GM21576 (cell line): ENCODE results near the gene CHCHD5.
"Not testable (repeated sequence)": the region's sequence is repeated elsewhere in the genome, so short reads cannot be mapped to it uniquely, and the experiment has no call there.

Experiments used
- ATAC-seq: cut with Tn5 transposase; IDR thresholded peaks from one replicate; pipeline ENCODE4 v1.9.1; 2021; ENCODE audit warnings: mild to moderate bottlenecking, moderate library complexity; ENCODE audit not compliant: unreplicated experiment

Gene CHCHD5

DNA sequence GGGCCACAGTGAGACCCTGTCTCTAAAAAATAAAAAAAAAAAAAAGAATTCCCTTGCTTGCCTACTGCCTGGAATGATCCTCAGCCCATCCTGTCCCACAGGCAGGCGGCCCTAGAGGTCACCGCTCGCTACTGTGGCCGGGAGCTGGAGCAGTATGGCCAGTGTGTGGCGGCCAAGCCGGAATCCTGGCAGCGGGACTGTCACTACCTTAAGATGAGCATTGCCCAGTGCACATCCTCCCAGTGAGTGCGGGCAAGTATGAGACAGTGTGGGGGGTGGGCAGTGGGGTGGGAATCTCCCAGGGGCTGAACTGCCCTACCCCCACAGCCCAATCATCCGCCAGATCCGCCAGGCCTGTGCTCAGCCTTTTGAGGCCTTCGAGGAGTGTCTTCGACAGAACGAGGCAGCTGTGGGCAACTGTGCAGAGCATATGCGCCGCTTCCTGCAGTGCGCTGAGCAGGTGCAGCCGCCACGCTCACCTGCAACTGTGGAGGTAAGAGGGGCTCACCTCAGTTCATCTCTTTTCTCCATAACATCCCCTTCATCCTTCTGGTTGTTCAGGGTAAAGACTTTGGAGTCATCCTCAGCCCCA is 1.6 kb downstream of the CHCHD5 start:
- ATAC-seq, result no peak

GRCh38 chr2:112588611-112589045 is 4.2 kb downstream of the CHCHD5 start:
- no peak for ATAC-seq

DNA sequence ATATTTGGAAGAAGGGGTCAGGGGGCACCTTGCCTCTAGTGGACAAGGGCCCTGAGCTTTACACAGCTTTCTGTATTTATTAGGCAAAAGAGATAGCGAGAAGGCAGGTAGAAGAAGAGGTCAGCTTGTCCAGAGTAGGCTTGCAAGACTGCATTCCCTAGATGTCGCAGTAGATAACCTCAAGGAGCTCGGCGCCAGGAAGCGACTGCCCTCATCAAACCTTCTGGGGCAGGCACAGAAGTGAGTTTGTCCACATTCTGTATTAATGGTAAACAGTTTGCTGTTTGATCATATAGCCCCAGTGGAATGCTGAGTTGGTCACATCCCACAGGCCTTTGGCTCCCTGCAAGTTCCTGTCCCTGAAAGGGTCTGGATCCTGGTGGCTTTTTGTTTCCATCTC is 7.0 kb downstream of the CHCHD5 start:
- no peak for ATAC-seq

GRCh38 chr2:112593736-112594135 is 9.3 kb downstream of the CHCHD5 start:
- no peak for ATAC-seq

- no peak for ATAC-seq
Observed at GRCh38 chr2:112597537-112598322, 13.3 kb downstream of the CHCHD5 start.

GRCh38 chr2:112600634-112601033 is 16.2 kb downstream of the CHCHD5 start:
- no peak for ATAC-seq

DNA sequence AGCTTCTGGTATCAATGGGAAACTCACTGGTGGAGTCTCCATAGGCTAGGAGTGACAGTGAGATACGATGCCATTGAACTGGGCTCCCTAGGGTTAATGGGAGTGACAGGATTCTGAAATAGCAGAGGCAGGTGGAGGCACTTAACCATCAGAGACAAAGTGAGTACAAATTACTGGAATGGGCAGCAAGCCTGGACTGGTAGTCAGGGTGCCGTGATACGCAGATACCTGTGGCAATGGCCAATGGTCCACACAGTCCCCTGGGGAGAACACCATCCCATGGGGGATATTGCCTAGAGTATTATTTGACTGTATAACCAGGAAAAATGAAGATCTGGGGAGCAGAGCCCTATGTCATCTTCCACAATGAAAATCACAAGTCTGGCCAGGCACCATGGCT is 17.3 kb downstream of the CHCHD5 start:
- no peak for ATAC-seq

GRCh38 chr2:112602917-112603316 is 18.5 kb downstream of the CHCHD5 start:
- no peak for ATAC-seq

- ATAC-seq, result no peak
Observed at GRCh38 chr2:112603731-112604130, 19.3 kb downstream of the CHCHD5 start.

GRCh38 chr2:112604952-112605351 is 20.5 kb downstream of the CHCHD5 start:
- ATAC-seq, result no peak

DNA sequence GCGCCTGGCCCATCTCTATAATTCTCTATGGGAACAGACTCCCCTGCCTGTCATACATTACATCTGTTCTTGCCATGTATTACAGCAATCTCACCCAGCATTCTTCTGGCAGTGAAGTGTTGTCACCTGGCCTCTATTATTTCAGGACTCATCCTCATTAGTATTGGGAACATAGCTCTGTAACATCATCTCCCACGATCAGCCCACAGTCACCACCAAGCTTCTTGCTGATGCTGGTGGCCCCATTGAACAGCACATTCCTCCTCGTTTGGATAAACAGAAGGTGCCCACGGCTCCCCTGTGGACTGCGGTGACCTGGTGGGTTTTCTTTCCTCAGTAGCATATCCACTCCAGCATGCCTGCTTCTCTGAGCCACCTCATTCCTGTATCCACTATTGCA is 21.5 kb downstream of the CHCHD5 start:
- ATAC-seq, result no peak

DNA sequence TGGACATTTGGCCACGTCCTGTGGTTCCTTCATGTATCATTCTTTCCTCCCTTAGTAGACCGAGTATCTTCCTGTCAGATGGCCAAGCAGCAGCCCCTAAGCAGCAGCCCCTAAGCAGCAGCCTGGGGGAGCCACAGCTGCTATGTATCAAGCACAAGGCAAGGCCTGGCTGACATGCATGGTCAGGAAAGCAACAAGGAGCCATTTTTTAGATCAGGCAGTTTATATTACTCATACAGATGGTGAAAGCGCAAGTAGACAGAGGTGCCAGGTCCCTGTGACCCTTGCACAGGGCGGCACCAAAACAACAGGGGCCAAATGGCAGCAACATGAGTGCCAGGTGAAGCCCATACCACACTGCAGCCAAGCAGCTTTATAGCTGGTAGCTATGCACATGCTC is 22.1 kb downstream of the CHCHD5 start:
- ATAC-seq, result no peak

GRCh38 chr2:112607680-112608438 is 23.4 kb downstream of the CHCHD5 start:
- no peak for ATAC-seq

DNA sequence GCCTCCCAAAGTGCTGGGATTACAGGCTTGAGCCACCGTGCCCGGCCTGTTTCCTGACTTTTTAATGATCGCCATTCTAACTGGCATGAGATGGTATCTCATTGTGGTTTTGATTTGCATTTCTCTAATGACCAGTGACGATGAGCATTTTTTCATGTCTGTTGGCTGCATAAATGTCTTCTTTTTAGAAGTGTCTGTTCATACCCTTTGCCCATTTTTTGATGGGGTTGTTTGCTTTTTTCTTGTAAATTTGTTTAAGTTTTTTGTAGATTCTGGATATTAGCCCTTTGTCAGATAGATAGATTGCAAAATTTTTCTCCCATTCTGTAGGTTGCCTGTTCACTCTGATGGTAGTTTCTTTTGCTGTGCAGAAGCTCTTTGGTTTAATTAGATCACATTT is 24.9 kb downstream of the CHCHD5 start:
- ATAC-seq, result not testable (repeated sequence)

DNA sequence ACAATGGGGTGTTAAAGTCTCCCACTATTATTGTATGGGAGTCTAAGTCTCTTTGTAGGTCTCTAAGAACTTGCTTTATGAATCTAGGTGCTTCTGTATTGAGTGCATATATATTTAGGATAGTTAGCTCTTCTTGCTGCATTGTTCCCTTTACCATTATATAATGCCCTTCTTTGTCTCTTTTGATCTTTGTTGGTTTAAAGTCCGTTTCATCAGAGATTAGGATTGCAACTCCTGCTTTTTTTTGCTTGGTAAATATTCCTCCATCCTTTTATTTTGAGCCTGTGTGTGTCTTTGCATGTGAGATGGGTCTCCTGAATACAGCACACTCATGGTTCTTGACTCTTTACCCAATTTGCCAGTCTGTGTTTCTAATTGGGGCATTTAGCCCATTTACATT is 27.9 kb downstream of the CHCHD5 start:
- not testable (repeated sequence) for ATAC-seq

DNA sequence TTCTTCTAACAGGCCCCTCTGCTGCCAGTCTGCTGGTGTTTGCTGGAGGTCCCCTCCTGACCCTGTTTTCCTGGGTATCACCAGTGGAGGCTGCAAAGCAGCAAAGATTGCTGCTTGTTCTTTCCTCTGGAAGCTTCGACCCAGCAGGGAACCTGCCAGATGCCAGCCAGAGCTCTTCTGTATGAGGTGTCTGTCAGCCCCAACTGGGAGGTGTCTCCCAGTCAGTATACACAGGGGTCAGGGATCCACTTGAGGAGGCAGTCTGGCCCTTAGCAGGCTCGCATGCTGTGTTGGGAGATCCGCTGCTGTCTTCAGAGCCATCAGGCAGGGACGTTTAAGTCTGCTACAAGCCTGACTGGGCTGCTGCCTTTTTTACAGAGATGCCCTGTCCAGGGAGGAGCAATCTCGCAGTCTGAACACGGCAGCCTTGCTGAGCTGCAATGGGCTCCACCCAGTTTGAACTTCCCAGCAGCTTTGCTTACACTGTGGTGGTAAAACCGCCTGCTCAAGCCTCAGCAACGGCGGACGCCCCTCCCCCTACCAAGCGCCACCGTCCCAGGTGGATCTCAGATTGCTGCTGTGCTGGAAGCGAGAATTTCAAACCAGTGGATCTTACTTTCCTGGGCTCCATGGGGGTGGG is 29.9 kb downstream of the CHCHD5 start:
- ATAC-seq, result no peak

DNA sequence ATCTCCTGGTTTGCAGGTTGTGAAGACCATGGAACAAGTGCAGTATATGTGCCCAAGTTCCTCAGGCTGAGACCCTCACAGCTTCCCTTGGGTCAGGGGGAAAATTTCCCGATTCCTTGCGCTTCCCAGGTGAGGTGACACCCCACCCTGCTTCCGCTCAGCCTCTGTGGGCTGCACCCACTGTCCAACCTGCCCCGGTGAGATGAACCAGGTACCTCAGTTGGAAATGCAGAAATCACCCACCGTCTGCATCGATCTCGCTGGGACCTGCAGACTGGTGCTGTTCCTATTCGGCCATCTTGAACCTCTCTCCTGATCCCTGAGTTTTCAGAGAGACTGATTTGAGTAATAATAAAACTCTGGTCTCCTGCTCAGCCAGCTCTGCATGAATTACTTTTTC is 30.6 kb downstream of the CHCHD5 start:
- ATAC-seq, result no peak

GRCh38 chr2:112615798-112616197 is 31.4 kb downstream of the CHCHD5 start:
- ATAC-seq, result not testable (repeated sequence)

- no peak for ATAC-seq
Observed at GRCh38 chr2:112618383-112618782, 34.0 kb downstream of the CHCHD5 start.

- no peak for ATAC-seq
Observed at GRCh38 chr2:112621790-112622527, 37.5 kb downstream of the CHCHD5 start.

GRCh38 chr2:112622528-112622849 is 38.1 kb downstream of the CHCHD5 start:
- no peak for ATAC-seq
